Osteoblast (primary cell): ENCODE data around the gene SERINC4. TPM values are rescaled to one million over a fixed set of nuclear protein-coding genes. Genes with fewer than 3 reads are reported as not detected.
"Not testable (repeated sequence)": the region's sequence is repeated elsewhere in the genome, so short reads cannot be mapped to it uniquely, and the experiment has no call there.

ENCODE experiments used
- DNase-seq: peaks from one replicate; pipeline ENCODE4 v3.0.0; 2011; ENCODE audit warnings: low spot score, mixed read lengths; ENCODE audit not compliant: insufficient read length; ENCODE audit errors: missing footprints
- H2AFZ ChIP-seq: 2 replicates; pipeline ENCODE4 v1.6.0; 2011; ENCODE audit warnings: mild to moderate bottlenecking, low read length
- H3K27ac ChIP-seq: 2 replicates; pipeline ENCODE4 v1.5.1; 2011; ENCODE audit warnings: mild to moderate bottlenecking, low read depth, low read length, moderate library complexity
- H3K27me3 ChIP-seq: 2 replicates; pipeline ENCODE4 v1.6.0; 2012; ENCODE audit warnings: mild to moderate bottlenecking, control low read depth, inconsistent platforms, low read length, moderate library complexity; ENCODE audit not compliant: insufficient read depth
- H3K36me3 ChIP-seq: 2 replicates; pipeline ENCODE4 v1.5.1; 2011; ENCODE audit warnings: mild to moderate bottlenecking, low read length, control low read depth, moderate library complexity; ENCODE audit not compliant: insufficient read depth
- H3K4me1 ChIP-seq: 2 replicates; pipeline ENCODE4 v1.5.1; 2011; ENCODE audit warnings: mild to moderate bottlenecking, low read length, control low read depth, moderate library complexity; ENCODE audit not compliant: insufficient read depth
- H3K4me2 ChIP-seq: 2 replicates; pipeline ENCODE4 v1.6.0; 2011; ENCODE audit warnings: mild to moderate bottlenecking, low read length; ENCODE audit not compliant: insufficient read depth
- H3K4me3 ChIP-seq: fragments of 200-600 bp; sonication (generic); 3 replicates; pipeline ENCODE4 v1.5.1; 2012; ENCODE audit warnings: mild to moderate bottlenecking, low read length, inconsistent platforms; ENCODE audit not compliant: insufficient read depth
- H3K79me2 ChIP-seq: 2 replicates; pipeline ENCODE4 v1.6.0; 2012; ENCODE audit warnings: mild to moderate bottlenecking, low read length, control low read depth, inconsistent platforms; ENCODE audit not compliant: insufficient read depth
- H3K9me3 ChIP-seq: 2 replicates; pipeline ENCODE4 v1.5.1; 2011; ENCODE audit warnings: low read depth, low read length, control low read depth
- H4K20me1 ChIP-seq: 2 replicates; pipeline ENCODE4 v1.6.0; 2012; ENCODE audit warnings: mild to moderate bottlenecking, low read length, control low read depth; ENCODE audit not compliant: insufficient read depth
- CTCF ChIP-seq: IDR thresholded peaks from 2 replicates; pipeline ENCODE4 v1.5.1; 2011; ENCODE audit warnings: mild to moderate bottlenecking, low read depth, low read length, moderate library complexity; ENCODE audit errors: extremely low read depth
- small RNA-seq: library from RNA; depleted of rRNA; stranded (forward); fragments of <200 nt; gene quantifications from one replicate; pipeline ENCODE3, GENCODE V24; 2012
- total RNA-seq: library from RNA; depleted of rRNA; stranded (reverse); fragments of >200 nt; gene quantifications from 2 replicates; pipeline ENCODE4 v1.2.3, GENCODE V29; 2012

SERINC4 gene
- total RNA-seq, 1 donor: not detected

GRCh38 chr15:43749690-43750345 is 50.2 kb downstream of the SERINC4 start:
- Histone ChIP-seq H3K9me3 (no peaks in the 10 kb centered on the region), H3K4me3 (peak overlapping the region; percentile 39), H3K36me3 (peaks cover 28% of the 10 kb centered on the region), H2AFZ (no peak overlapping the region), H4K20me1 (peaks cover 67% of the 10 kb centered on the region), H3K79me2 (peaks cover 87% of the 10 kb centered on the region), H3K4me1 (peaks cover 11% of the 10 kb centered on the region), H3K27ac (no peak overlapping the region), H3K4me2 (peak overlapping the region; percentile 74), H3K27me3 (no peaks in the 10 kb centered on the region)
- no peak for TF ChIP-seq CTCF
- no peak for DNase-seq

- peaks cover 54% of the 10 kb centered on the region for H4K20me1 ChIP-seq
- peak; percentile 41 for DNase-seq
- TF ChIP-seq CTCF: no peak
- H3K4me2 ChIP-seq: peak overlapping the region; percentile 94
- H3K4me3 ChIP-seq: peak overlapping the region; percentile 87
- peaks cover 17% of the 10 kb centered on the region for H3K36me3 ChIP-seq
- no peaks in the 10 kb centered on the region for H3K9me3 ChIP-seq
- H3K27ac ChIP-seq: no peak overlapping the region
- H3K79me2 ChIP-seq: peaks cover 74% of the 10 kb centered on the region
- peaks cover 11% of the 10 kb centered on the region for H3K4me1 ChIP-seq
- H2AFZ ChIP-seq: no peak overlapping the region
- H3K27me3 ChIP-seq: no peaks in the 10 kb centered on the region
Measured at GRCh38 chr15:43748376-43748775, 51.6 kb downstream of the SERINC4 start.

- Histone ChIP-seq H3K4me3 (peak overlapping the region; percentile 87), H2AFZ (peak overlapping the region; percentile 68), H3K4me1 (peaks cover 11% of the 10 kb centered on the region), H4K20me1 (peaks cover 41% of the 10 kb centered on the region), H3K79me2 (peaks cover 60% of the 10 kb centered on the region), H3K27ac (peak overlapping the region; percentile 85), H3K4me2 (peak overlapping the region; percentile 94)
- H3K36me3 ChIP-seq, H3K27me3 ChIP-seq, H3K9me3 ChIP-seq, DNase-seq: not testable (repeated sequence)
Measured at GRCh38 chr15:43746903-43747309, 53.1 kb downstream of the SERINC4 start.

- Histone ChIP-seq H2AFZ (peak within 1 kb of the TSS; percentile 89), H3K79me2 (peaks cover 54% of the 10 kb centered on the region), H3K4me2 (peak within 1 kb of the TSS; percentile 94), H4K20me1 (peaks cover 35% of the 10 kb centered on the region), H3K27ac (peak within 1 kb of the TSS; percentile 85), H3K4me3 (peak within 1 kb of the TSS; percentile 87)
- peak; percentile 98 for DNase-seq
- H3K36me3 ChIP-seq, H3K4me1 ChIP-seq, H3K27me3 ChIP-seq, H3K9me3 ChIP-seq: not testable (repeated sequence)
Measured at GRCh38 chr15:43746245-43746902, 53.6 kb downstream of the SERINC4 start, which contains the start of gene PDIA3. Gene PDIA3, plus strand, starts transcription at chr15:43746438. Its CDS starts 102 bp downstream, at chr15:43746540.

Small RNA genes lying within 50 kb of the gene (small RNA-seq; reads per million reads assigned to genes)
- gene MIR1282: not detected

Other genes with a start within 250 kb of the SERINC4 start
- gene PPIP5K1, start 210.0 kb downstream of the SERINC4 start, total RNA-seq: 20.3 and 45.1 TPM in 2 replicates
- gene CKMT1B, start 206.2 kb downstream of the SERINC4 start, total RNA-seq: not detected in 2 replicates
- gene STRC, start 181.4 kb downstream of the SERINC4 start, total RNA-seq: under 0.01 TPM in 2 replicates
- 1.1 and 3.8 TPM in 2 replicates for gene CATSPER2, start 151.4 kb downstream of the SERINC4 start, total RNA-seq
- gene CKMT1A, start 106.4 kb downstream of the SERINC4 start, total RNA-seq: not detected in 2 replicates
- 160 and 173 TPM in 2 replicates for gene PDIA3, start 53.8 kb downstream of the SERINC4 start, total RNA-seq
- 1.2 and 3.6 TPM in 2 replicates for gene ELL3, start 23.3 kb downstream of the SERINC4 start, total RNA-seq
- gene SERF2, start 7.9 kb downstream of the SERINC4 start, total RNA-seq: 432 and 461 TPM in 2 replicates
- 5.4 and 6.5 TPM in 2 replicates for gene HYPK, start 379 bp upstream of the SERINC4 start, total RNA-seq
- 14.7 and 16.6 TPM in 2 replicates for gene MFAP1, start 24.5 kb upstream of the SERINC4 start, total RNA-seq
- gene WDR76, start 26.8 kb upstream of the SERINC4 start, total RNA-seq: 6.5 and 7.6 TPM in 2 replicates